Right renal pelvis (tissue), 4 donors: ENCODE measurements around the gene DNPEP. TPM values are rescaled to one million over a fixed set of nuclear protein-coding genes. Genes with fewer than 3 reads are reported as not detected.
"Not testable (repeated sequence)": the region's sequence is repeated elsewhere in the genome, so short reads cannot be mapped to it uniquely, and the experiment has no call there.

ENCODE experiments used
- DNase-seq, 4 donors: peaks; one replicate each; pipeline ENCODE4 v3.0.0-alpha.2; 2013; ENCODE audit warnings: low read depth in 4 of 4, low spot score in 3 of 4, missing footprints in 1 of 4
- polyA plus RNA-seq, 4 donors: library from polyadenylated mRNA; unstranded; fragments of 120-200 nt; gene quantifications; one replicate each; pipeline ENCODE4 v1.2.1, GENCODE V29; 2013; ENCODE audit not compliant: insufficient read length in 4 of 4

Gene DNPEP
- polyA plus RNA-seq, 4 donors = 54.2 to 67.5 (median 58.2) TPM

DNA sequence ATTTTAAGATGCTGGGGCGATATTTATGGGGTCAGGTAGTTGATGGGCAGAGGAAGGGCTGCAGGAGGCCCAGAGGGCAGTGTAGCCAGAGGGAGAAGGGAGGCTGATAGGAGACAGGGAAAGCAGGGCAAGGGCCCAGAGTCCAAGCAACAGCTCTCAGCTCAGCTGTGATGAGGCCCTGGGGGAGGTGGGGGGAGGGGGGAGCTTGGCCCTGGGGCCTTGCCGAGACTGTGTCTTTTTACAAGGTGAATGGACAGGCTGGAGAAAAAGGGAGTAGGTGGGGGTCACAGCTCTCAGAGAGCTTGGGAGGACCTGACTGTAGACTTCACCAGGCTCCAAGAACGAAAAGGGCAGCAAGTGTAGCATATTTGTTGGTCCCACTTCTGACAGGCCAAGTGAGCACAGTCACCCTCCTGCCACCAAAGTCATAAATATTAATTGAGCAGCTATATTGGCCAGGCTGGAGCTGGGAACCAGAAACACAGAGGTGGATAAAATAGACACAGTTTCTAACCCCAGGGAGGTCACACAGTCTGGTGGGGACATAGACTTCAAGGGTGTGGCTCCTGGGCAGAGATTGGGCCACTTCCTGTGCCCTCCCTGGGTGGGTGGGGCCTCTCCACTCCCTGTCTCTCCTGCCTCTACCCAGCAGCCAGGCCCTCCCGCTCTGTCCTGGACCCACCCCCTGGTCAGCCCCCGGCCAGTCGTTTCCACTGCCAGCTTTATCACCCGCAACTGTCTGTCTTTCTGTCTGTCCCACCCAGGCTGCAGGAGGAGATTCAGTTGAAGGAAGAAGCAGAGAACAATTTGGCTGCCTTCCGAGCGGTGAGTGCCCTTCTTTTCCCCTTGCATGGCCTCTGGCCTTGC, 31.9 kb upstream of the DNPEP start:
- DNase-seq = no peak

DNA sequence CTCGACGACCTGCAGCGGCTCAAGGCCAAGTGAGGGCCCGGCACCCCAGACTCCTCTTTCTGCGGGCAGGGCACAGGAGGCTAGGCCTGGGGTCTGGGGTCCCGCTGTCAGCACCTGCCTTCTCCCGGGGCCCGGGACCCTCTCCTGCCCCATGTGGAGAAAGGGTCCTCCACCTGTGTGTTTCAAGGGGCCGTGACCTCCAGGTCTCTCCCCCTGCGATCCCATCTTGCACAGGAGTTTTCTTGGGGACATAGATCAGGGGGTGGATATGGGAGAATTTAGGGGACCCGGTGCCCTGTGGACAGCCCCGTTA, 31.3 kb upstream of the DNPEP start:
- no peak for DNase-seq

DNA sequence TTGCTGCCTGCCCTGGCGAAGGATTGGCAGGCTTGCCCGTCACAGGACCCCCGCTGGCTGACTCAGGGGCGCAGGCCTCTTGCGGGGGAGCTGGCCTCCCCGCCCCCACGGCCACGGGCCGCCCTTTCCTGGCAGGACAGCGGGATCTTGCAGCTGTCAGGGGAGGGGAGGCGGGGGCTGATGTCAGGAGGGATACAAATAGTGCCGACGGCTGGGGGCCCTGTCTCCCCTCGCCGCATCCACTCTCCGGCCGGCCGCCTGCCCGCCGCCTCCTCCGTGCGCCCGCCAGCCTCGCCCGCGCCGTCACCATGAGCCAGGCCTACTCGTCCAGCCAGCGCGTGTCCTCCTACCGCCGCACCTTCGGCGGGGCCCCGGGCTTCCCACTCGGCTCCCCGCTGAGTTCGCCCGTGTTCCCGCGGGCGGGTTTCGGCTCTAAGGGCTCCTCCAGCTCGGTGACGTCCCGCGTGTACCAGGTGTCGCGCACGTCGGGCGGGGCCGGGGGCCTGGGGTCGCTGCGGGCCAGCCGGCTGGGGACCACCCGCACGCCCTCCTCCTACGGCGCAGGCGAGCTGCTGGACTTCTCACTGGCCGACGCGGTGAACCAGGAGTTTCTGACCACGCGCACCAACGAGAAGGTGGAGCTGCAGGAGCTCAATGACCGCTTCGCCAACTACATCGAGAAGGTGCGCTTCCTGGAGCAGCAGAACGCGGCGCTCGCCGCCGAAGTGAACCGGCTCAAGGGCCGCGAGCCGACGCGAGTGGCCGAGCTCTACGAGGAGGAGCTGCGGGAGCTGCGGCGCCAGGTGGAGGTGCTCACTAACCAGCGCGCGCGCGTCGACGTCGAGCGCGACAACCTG, 30.7 kb upstream of the DNPEP start, which contains the start of gene DES:
TSS of gene DES (plus strand) at position 223 of the 857 bp plus-strand sequence. CDS start at position 309, 86 bp downstream.
- DNase-seq = no peak

DNA sequence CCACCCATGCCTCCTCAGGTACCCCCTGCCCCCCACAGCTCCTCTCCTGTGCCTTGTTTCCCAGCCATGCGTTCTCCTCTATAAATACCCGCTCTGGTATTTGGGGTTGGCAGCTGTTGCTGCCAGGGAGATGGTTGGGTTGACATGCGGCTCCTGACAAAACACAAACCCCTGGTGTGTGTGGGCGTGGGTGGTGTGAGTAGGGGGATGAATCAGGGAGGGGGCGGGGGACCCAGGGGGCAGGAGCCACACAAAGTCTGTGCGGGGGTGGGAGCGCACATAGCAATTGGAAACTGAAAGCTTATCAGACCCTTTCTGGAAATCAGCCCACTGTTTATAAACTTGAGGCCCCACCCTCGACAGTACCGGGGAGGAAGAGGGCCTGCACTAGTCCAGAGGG, 29.7 kb upstream of the DNPEP start:
- DNase-seq = no peak

DNA sequence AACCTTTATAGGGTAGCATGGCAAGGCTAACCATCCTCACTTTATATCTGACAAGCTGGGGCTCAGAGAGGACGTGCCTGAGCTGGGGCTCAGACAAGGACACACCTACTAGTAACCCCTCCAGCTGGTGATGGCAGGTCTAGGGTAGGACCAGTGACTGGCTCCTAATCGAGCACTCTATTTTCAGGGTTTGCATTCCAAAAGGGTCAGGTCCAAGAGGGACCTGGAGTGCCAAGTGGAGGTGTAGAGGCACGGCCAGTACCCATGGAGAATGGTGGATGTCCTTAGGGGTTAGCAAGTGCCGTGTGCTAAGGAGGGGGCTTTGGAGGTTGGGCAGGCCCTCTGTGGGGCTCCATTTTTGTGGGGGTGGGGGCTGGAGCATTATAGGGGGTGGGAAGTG, 29.2 kb upstream of the DNPEP start:
- no peak for DNase-seq

DNA sequence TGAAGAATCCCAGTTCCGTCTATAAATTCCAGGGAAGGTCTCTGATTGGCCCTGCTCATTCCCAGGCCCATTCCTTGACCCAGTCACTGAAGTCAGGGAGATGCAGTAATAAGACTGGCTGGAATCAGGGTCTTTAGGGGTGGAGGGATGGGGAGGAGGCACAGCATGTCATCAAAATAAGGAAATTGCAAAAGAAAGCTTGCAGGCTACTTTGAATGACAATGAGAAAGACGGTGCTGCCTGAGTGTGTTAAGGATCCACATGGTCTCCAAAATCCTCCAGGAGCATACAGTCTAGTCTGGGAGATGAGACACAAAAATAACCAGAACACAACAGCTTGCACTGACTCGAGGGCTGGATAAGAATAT, 28.5 kb upstream of the DNPEP start:
- DNase-seq = no peak

DNA sequence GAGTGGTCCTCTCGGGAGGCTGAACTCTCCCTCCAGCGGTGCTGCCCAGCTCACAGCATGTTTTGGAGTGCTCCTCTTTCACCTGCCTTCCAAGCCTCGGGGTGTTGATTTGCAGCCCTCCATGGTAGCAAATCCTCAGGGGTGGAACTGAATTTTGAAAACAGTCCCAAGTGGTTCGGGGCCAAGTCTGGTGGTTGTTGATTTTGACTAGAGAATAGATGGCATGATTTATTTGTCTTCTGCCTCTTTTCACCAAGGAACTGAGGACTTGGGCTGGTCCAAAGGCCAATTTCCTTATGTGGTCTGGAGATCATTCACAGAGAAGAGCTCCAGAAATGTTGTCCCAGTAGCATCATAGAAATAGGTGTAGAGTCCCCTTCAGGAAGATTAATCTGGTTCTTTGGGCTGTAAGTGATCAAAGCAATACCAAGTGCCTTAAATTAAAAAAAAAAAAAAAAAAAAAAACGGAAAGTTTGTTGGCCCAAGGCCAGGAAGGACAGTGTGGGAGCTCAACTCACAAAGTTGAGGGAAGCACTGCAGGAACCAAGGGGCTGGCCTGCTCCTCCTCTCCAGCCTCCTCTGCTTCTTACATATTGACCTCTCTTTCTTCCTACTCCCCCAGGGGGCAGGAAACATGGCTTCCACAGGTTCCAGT, 28.0 kb upstream of the DNPEP start:
- no peak for DNase-seq

DNA sequence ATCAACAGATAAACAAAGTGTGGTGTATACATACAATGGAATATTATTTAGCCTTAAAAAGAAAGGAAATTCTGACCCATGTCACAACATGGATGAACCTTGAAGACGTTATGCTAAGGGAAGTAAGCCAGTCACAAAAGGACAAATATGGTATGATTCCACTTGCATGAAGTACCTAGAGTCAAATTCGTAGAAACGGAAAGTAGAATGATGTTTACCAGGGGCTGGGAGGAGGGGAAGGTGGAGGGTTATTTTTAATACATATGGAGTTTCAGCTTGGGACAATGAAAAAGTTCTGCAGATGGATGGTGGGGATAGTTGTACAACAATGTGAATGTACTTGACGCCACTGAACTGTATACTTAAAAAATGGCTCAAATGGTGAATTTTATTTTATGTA, 27.1 kb upstream of the DNPEP start:
- DNase-seq = no peak

DNA sequence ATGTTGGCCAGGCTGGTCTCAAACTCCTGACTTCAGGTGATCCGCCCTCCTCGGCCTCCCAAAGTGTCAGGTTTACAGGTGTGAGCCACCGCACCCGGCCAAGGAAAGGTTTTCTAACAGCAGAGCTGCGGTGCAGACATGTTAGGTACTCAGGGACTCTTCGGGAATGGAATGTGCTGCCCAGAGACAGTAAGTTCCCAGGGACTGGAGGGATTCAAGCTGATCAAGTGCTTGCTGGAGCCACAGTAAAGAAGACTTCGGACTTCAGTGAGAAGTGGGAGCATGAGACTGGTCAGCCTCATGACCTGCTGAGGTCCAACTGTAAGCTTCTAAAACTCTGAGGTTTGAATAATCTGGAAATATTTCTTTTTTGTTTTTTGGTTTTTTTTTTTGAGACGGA, 22.7 kb upstream of the DNPEP start:
- DNase-seq = no peak

DNA sequence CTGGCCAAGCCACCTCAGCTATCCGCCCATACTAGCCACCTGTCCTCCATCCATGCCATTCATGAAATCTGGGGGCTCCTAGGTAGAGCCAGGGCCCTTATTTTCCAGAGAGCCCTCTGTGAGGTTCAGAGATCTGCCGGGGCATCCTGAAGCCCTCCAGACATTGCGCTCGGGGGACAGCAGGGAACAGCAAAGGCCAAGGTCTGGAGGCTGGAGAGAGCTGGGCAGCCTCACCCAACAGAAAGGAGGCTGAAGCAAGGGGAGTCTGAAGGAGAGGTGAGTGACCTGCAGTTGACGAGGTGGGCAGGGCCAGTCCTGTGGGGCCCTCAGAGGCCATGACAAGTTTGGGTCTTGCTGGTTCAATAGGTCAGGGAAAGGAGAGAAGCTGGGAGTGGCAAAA, 21.9 kb upstream of the DNPEP start:
- no peak for DNase-seq

DNA sequence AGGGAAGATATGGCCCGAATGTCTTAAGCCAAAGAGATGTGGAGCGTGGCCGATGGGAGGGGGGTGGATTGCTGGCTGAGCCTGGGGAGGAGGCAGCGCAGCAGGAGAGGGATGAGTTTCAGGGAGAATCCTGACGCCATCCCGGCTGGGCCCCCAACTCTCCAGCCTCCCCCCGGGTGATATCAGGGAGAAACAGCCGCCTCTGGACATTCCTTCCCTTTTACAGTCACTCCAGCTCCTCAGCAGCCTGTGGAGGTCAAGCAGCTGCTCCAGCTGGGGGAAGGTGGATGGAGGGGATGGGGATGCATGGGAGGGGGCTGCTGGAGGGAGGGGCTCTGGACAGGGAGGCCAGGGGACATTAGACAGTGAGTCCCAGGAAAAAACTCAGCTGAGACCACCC, 20.9 kb upstream of the DNPEP start:
- DNase-seq = no peak

DNA sequence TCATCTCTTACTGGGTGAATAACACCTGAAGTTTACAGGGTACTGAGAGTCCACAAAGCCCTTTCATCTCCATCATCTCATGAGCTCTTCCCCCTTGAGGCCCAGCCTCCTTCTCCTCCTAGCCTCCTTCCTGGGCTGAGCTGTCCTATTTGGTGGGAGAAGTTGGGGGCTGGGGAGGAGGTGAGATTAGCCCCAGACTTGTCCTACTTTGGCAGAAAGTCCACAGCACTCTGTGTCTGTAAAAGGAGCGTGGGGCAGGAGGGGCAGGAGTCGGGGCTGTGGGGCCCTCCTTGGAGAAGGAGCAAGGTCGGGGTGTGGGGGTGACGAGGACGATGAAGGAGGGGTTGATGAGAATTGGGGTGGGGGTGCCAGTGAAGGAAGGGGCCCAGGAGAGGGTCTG, 20.5 kb upstream of the DNPEP start:
- no peak for DNase-seq

DNA sequence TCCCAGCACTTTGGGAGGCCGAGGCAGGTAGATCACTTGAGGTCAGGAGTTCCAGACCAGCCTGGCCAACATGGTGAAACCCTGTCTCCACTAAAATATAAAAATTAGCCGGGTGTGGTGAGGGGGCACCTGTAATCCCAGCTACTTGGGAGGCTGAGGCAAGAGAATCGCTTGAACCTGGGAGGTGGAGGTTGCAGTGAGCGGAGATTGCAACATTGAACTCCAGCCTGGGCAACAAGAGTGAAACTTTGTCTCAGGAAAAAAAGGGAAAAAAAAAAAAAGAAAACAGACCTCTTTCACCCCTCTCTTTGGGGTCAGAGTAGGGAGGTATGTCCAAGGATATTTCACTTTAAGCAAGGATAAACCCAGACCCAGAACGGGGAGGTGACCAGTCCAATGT, 19.6 kb upstream of the DNPEP start:
- not testable (repeated sequence) for DNase-seq

DNA sequence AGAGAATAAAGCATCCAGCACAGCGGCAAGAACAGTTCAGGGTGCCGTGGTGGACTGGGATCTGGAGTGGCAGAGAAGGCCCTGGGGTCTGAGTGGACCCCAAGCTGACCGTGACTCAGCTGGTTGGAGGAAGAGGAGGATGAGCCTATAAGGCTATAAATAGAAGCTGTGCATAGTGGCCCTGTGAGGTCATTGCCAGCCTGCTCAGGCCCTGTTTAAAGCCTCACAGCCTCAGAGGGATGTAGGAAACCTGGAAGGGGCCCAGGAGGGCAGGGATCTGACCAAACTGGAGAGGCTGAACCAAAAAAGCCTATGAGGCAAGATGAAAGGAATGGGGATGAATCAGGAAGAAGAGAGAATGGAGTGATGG, 19.1 kb upstream of the DNPEP start:
- DNase-seq = no peak

DNA sequence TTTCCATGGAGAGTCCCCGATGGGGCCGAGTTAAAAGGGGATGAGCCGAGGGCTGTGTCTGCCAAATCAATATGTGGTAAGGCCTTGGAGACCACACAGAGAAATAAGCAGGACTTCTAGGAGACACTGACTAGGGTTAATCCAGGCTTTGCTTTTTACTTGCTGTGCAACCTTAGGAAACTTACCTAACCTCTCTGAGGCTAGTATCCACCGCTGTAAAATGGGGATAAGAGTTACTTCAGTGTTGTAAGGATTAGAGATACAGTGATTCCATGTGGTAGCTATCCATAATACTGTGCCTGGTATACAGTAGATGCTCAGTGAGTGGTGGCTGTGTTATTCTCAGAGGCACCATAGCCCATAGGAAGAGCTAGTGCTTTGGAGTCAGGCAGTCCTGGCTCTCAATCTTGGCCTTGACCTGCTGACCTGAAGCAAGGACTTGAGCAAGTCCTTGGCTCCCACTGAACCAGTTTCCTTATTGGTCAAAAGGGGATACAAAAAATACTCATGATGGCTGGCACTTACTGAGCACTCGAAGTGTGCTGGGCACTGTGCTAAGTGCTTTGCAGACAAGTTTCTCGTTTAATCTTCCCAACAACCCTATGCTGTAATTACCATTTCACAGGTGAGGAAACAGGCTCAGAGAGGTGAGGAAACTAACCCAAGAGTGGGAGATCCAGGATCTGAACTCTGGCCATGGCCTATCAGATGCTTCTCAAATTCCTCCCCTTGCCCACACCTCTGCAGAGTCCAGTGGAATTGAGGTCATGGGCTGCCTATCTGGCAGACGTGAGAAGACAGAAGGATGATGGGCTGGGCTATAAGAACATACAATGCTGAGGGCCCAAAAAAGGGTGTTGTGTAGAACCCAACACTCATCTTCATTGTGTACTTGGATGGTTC, 18.5 kb upstream of the DNPEP start:
- no peak for DNase-seq

DNA sequence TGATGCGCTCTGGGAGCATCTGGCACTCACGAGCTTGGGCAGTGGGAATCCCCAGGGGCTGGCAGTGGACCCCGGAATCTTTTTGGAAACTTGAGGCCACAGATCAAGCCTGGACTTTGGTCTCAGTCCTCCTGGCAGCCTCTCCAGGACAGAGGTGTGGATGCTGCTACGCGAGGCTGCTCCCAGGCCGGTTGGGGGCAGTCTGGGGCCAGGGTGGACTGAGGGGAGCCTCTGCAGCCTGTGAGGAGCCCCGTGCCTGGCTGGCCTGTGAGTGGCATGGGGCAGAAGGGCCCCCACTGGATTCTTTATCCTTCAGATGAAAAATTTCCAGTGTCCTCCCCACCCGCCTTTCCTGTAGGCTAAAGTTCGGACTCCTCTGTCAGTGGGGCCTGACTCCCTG, 17.7 kb upstream of the DNPEP start:
- DNase-seq = no peak

DNA sequence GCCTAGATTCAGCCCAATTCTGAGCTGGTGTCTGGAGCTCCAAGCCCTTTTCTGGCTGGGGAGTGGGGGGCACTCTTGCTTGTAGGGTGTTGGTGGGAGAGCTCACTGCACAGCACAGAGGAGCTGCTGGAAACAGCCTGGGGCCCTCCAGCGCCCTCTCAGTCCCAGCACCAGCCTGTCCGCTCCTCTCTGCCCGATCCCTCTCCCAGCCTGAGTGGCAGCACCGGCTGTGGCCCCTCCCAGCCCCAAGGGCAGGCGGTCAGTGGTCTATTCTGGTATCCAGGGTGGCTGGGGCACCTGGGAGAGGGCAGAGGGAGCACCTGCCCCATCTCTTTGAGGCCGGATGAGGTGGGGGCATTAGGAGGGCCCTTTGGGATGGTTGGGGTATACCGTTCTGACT, 17.2 kb upstream of the DNPEP start:
- DNase-seq = no peak

DNA sequence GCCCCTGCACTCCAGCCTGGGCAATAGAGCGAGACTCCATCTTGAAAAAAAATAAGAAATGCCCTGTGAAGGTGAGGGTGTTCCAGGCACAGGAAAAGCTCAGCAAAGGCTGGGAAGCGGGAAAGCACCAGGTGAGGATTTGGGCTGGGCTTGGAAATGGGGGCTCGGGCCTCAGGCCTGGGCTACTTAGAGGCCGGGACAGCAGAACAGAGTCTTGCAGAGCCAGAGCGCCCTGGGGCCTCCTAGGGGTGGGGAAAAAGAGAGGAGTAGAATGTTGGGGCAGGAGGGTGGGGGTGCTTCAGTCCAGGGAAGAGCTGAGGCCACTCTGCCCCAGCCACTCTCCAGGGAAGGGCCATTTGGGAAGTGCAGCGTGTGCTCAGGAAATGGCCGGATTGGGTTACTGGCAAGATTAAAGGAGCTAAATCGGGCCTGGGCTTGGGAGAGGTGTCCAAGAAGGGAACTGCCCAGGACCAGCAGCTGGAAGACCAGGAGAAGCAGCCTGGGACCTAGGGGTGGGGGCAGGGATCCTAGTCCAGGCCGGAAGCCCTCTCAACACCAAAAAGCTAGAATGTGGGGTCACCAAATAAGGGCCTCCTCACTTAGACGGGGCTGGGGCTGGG, 16.7 kb upstream of the DNPEP start:
- DNase-seq = no peak

DNA sequence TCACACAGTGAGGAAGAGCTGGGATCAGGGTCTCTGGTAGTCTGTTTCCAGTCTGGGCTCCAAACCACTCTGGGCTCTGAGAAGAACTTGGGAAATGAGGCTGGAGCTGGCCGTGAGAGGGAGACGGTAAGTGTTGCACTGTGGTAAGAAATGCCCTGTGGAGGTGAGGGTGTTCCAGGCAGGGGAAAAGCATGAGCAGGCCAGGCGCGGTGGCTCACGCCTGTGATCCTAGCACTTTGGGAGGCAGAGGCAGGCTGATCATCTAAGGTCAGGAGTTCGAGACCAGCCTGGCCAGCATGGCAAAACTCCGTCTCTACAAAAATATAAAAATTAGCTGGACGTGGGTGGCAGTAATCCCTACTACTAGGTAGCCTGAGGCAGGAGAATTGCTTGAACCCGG, 16.1 kb upstream of the DNPEP start:
- no peak for DNase-seq
